ENCODE measurements around the gene ME3.

The ME3 gene

GRCh38 chr11:86460461-86461385 is 211.7 kb downstream of the ME3 start:
- DNase-seq (ENCODE audit: low read depth in 2 of 2): no peak

DNA sequence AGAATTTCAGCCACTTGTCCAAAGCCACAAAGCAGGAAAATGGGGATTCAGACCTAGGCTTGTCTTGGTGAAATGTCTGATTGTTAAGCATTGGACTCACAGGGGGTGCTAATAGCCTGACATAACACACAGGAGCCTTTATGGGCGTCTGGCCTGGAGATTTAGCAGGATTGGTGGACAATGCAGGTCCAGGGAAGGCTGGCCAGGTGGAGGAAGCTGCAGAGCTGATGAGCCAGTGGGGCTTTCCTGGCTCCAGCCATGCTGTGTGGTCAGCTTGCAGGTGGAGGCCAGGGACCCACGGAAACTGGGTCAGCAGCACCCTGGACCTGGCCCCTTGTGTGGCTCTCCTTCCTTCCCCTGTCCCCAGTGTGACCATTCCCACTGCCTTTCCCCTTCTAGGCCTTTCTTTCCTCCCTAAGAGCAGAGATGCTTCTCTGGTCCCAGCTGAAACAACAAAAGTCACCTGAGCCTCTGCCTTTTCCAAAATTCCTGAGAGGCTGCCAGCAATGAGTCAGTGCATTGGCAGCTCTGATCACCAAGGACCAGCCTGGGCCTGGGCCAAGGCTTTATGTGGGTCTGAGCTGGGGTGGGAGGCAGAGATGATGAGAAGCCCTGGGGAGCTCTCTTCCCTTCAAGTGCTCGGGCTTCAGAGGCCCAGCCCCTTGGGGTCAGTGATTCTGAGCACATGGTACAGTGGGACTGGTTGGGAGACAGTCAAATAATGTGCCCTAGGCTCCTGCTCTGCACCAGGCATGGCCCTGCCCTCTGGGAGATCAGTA is 212.5 kb downstream of the ME3 start:
- no peak for DNase-seq (ENCODE audit: low read depth in 2 of 2)

DNA sequence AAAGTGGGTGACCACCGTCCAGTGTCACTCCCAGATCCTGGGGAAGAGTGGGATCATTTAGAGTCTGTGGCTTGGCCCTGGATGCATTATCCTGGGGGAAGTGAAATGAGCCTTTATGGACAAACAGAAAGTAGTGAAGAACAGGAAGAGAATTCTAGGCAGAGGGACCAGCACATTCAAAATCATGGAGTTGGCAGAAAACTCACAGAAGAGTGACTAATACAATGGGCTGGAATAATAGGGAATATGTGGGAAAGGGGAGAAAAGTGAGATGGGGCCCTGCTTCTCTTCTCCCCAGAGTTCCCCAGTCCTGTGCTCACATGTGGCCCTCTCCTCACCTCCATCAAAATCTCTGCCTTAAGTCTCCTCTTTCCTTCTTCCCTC is 213.4 kb downstream of the ME3 start:
- DNase-seq (ENCODE audit: low read depth in 2 of 2): no peak

- DNase-seq (ENCODE audit: low read depth in 2 of 2): no peak
Observed at GRCh38 chr11:86458294-86459001, 214.0 kb downstream of the ME3 start.

DNA sequence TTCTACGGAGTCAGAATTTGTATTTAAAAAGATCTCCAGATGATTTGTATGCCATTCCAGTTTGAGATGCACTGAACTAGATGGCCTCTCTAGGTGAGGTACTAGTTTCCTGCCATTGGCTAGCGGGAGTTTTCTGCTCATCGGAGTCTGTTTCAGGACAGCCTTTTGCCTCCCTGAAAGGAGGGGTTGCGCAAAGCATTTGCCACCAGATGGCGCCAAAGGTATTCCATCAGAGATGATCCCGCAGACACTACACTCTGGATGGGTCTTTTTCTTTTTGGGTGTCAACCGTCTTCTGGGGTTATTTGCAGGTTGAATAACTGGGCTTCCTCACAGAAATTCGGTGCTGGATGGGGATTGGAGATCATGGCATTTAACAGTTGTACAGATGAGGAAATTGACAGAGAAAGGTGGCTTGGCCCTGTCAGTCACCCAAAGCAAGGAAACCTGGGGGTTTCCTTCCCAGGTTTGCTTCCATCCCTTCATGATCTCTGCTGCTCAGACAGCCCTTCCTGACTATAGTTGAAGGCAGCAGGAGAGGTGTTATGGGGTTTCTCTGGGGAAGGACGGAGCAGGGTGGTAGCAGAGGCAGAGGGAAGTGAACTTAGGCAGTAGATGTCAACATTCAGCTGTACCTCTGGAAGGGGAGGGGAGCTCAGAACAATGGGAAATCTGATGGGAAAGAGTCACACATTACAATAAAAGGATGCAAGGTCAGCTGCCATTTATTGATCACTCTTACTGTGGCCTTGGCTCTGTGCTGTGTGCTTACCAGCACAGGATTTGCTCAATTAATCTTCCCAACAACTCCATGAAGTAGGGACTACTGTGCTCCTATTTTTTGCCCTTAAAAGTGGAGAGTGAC is 216.1 kb downstream of the ME3 start:
- peak; percentile 81 to 85 for DNase-seq (ENCODE audit: low read depth in 2 of 2)

DNA sequence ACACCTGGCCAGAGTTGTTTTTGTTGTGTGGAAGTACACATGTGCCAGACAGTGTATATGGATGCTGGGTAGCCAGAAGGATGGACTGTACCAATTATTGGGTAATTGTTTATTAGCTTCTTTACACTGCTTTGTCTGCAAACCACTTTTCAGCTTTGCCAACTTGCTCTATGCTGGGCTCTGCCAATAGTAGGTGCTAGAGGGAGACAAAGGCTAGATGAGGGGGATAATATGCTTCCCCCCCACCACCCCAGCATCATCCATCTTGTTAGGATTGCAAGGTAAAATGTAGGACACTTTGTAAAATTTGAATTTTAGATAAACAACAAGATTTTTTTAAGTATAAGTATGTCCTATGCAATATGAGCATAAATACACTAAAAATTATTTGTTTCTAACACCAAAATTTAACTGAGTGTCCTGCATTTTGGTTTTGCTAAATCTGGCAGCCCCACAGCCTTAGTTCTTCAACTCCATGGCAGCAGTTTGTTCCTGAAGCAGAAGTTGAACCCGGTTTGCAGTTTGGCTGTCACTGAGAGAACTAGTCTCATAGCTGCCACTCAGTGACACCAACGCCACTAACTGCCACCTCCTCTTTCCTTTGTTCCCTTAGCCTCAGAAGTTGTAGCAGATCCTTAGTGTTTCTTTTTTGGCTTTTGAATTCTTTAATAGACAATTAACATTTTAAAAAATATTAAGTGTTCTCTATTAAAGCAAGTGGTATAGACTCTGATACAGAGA is 219.0 kb downstream of the ME3 start:
- no peak for DNase-seq (ENCODE audit: low read depth in 2 of 2)

GRCh38 chr11:86449993-86450629 is 222.3 kb downstream of the ME3 start:
- DNase-seq (ENCODE audit: low read depth in 2 of 2): no peak

DNA sequence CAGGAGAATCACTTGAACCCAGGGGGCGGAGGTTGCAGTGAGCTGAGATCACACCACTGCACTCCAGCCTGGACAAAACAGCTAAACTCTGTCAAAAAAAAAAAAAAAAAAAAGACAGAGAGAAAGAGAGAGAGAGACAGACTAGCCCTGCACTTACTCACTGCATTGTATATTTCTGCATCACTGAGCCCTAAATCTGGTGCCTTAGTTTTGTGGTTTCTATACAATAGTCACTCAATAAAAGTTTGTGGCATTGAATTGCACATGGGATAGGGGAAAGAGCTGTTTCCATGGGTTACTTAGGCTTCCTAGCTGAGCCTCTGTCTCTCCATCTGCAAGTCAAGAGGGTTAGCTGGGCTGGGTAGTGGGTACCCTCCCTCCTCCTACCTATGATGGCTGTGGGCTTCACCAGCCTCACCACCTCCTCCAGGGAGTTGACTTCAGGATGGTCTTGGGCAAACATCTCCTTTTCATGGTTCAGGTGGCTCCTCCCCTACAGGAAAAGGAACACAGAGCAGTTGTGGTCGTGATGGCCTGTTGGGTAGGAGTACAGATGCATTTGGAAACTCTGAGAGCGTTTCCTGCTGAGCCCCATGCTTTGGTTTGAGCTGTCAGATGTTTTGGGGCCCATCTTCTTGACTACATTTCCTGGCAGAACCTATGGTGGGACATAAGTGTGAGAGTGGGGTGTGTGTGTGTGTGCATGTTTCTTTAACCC is 224.5 kb downstream of the ME3 start:
- DNase-seq (ENCODE audit: low read depth in 2 of 2): no peak

DNA sequence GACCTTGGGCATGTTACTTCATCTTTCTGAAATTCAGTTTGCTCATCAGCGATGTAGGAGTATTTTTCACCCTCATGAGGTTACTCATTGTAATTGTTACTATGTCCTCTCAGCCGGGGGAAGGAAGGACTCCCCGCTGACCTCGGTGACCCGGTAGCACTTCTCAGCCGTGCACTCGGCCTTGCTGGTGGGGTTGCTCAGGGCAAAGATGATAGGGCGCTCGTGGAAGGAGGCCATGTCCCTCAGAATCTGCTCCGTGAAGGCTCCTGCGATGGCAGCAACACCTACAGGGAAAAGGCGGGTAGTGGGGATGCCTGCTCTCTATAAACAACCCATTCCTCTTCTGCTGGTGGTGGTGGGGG is 225.5 kb downstream of the ME3 start:
- no peak for DNase-seq (ENCODE audit: low read depth in 2 of 2)

GRCh38 chr11:86446163-86446923 is 226.1 kb downstream of the ME3 start:
- DNase-seq (ENCODE audit: low read depth in 2 of 2): no peak

DNA sequence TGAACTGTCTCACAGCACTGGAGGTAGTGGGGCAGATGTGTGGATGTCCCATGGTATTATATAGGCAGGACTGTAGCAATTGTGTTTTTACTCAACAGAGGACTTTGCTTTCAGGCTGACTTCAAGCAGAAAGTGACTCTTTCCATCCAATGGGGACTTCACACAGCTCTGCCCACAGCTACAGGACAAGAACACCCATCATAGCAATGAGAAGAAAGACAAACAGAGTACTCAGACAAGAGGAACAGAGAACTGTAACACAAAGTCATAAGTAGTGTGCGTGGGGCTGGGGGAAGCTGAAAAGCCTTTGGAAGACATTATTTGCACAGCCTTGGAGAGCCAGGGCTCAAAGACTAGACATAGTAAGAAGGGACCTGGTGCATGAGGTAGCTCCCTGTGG is 227.4 kb downstream of the ME3 start:
- DNase-seq (ENCODE audit: low read depth in 2 of 2): no peak

DNA sequence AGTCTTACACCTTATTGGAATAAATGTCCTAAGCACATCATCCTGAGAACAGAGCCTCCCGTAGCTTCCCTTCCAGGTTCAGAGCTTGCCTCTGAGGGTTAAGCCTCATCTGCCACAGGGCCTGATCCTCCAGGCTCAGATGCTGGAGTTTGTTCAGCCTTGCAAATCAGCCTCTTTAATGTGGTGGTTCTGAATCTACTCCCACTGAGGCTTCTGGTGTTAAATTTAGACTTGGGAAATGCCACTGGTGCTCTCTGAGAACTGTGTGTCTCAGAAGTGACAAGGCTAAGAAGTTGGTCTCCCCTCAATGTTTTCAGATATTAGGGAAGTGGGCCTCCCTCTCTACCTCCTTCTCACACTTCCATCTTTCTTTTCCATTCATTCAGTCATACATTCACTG is 229.0 kb downstream of the ME3 start:
- no peak for DNase-seq (ENCODE audit: low read depth in 2 of 2)

DNA sequence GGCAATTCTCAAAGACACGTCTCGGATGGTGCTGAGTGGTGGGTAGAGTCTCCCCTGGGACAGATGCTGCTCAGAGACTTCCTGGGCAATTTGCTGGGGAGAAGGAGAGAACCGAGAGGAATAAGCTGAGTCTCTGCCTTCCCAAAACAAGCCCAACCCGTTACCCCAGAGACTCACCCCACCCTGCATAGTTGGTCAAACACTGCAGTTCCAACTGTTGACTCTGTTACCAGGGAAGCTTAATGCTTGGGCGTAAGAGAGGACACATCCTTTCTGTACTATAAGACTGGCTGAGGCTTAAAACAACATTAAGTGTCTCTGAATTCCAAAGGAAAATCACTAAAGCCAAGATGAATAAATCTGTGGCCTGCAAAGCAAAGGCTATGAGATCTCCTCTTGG is 229.6 kb downstream of the ME3 start:
- DNase-seq (ENCODE audit: low read depth in 2 of 2): no peak

GRCh38 chr11:86442420-86442819 is 230.0 kb downstream of the ME3 start:
- DNase-seq (ENCODE audit: low read depth in 2 of 2): no peak

DNA sequence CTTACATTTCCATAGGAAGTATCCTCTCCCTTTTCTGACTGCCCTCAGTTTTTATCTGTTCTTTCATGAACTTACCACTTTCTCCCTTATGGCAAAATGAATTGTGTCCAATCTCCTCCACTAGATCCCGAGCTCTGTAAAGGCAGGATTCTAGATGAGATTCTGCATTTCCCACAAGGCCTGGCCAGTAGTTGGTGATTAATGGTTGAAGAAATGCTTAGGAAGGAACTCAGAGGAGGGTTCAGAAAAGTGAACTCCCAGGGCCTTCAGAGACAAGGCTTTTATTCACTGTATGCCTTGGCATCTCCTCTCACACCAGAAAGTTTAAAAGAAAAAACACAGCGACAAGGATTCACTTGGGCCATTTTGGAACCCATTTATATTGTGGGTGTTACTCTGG is 231.6 kb downstream of the ME3 start:
- DNase-seq (ENCODE audit: low read depth in 2 of 2): no peak

DNA sequence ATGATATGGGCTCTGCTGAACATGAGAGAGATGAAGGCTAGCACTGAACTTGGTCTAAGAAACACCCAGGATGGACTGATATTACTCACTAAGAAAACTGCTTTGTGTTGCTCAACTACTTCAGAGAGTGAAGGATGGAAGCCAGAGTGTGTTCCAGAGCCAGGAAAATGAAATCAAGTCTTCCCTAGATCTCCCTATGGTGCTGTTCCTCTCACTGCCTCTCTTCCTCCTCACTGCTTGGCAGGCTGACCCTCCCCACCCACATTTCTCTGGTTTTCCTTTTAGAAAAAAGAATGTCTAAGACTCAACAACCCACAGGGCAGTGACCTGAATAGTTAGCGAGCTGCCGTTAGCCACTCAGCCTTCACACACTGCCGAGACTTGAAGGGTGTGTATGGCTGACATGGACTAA is 232.1 kb downstream of the ME3 start:
- DNase-seq (ENCODE audit: low read depth in 2 of 2): no peak

DNA sequence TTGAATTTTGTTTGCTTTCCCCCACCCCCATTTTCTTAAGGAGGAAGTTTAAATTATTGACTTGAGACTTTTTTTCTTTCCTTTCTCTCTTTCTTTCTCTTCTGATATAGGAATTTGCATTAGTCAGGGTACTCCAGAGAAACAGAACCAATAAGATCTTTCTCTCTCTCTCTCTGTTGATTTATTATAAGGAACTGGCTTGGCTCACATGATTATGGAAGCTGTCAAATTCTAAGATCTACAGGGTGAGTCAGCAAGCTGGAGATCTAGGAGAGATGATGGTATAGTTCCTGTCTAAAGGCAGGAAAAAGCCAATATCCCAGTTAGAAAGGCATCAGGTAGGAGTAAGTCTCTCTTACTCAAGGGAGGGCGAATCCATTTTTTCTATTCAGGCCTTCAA is 233.7 kb downstream of the ME3 start:
- DNase-seq (ENCODE audit: low read depth in 2 of 2): no peak

- DNase-seq (ENCODE audit: low read depth in 2 of 2): no peak
Observed at GRCh38 chr11:86435711-86436110, 236.7 kb downstream of the ME3 start.
